DND-41 (cell line): ENCODE results near the gene KCNAB1.

ENCODE experiments used
- CTCF ChIP-seq: IDR thresholded peaks from 2 replicates; pipeline ENCODE4 v1.5.1; 2012; ENCODE audit warnings: borderline replicate concordance, low read length, moderate library complexity, mild to moderate bottlenecking; ENCODE audit not compliant: poor library complexity, severe bottlenecking; ENCODE audit errors: extremely low read depth
- EZH2 ChIP-seq: IDR thresholded peaks from 3 replicates; pipeline ENCODE4 v1.6.1; 2012; ENCODE audit warnings: borderline replicate concordance, low read depth, mild to moderate bottlenecking, moderate library complexity, low read length, inconsistent platforms; ENCODE audit not compliant: severe bottlenecking

GRCh38 chr3:156371701-156372100 is 251.3 kb downstream of the KCNAB1 start:
- TF ChIP-seq CTCF (no peak), EZH2 (no peak)
